Panc1 (cell line): Measurements from ENCODE around the gene LRRC8E.

ENCODE experiments used
- POLR2AphosphoS5 ChIP-seq: IDR thresholded peaks from 2 replicates; pipeline ENCODE4 v1.6.1; 2012; ENCODE audit warnings: mild to moderate bottlenecking, low read depth, low read length, moderate library complexity
- REST ChIP-seq, 2 experiments: IDR thresholded peaks; 2 replicates each; pipeline ENCODE4 v1.6.1; 2011 to 2012; ENCODE audit warnings: low read depth in 2 of 2, control low read depth in 1 of 2, low read length in 1 of 2, mild to moderate bottlenecking in 1 of 2, moderate library complexity in 1 of 2; ENCODE audit not compliant: insufficient read depth in 1 of 2
- SIN3A ChIP-seq: IDR thresholded peaks from 2 replicates; pipeline ENCODE4 v1.6.1; 2012; ENCODE audit warnings: low read depth, mild to moderate bottlenecking, low read length, moderate library complexity, borderline replicate concordance; ENCODE audit not compliant: insufficient read depth
- TCF7L2 ChIP-seq: IDR thresholded peaks from 2 replicates; pipeline ENCODE4 v1.6.1; 2011; ENCODE audit warnings: mild to moderate bottlenecking, low read depth, low read length, inconsistent platforms
- TF ChIP-seq, protein P1 (sequence below): fragments of 450-650 bp; IDR thresholded peaks from 2 replicates; pipeline ENCODE4 v1.5.1; 2017; ENCODE audit warnings: mild to moderate bottlenecking

DNA sequence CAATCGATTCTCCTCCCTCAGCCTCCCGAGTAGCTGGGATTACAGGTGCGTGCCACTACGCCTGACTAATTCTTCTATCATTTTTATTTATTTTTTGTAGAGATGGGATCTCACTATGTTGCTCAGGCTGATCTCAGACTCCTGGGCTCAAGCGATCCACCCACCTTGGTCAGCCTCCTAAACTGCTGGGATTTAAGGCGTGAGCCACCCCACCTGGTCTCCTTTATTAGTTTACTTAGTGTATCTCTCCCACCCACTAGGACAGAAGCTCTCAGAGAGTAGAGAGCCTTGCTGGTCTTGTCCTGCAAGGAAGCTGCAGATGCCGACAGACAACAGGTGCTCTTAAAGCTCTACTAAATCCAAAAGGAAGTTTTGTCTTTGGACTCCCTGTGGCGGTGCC is 2.5 kb upstream of the LRRC8E start:
- TF ChIP-seq, protein P1, sequence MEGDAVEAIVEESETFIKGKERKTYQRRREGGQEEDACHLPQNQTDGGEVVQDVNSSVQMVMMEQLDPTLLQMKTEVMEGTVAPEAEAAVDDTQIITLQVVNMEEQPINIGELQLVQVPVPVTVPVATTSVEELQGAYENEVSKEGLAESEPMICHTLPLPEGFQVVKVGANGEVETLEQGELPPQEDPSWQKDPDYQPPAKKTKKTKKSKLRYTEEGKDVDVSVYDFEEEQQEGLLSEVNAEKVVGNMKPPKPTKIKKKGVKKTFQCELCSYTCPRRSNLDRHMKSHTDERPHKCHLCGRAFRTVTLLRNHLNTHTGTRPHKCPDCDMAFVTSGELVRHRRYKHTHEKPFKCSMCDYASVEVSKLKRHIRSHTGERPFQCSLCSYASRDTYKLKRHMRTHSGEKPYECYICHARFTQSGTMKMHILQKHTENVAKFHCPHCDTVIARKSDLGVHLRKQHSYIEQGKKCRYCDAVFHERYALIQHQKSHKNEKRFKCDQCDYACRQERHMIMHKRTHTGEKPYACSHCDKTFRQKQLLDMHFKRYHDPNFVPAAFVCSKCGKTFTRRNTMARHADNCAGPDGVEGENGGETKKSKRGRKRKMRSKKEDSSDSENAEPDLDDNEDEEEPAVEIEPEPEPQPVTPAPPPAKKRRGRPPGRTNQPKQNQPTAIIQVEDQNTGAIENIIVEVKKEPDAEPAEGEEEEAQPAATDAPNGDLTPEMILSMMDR: no peak
- TF ChIP-seq TCF7L2 (no peak), POLR2AphosphoS5 (no peak), SIN3A (no peak), REST (IDR thresholded peaks at IDR 0.05; ENCODE audit: insufficient read depth in 1 of 2, low read depth in 2 of 2, low read length in 1 of 2) (no peak)
